Omental fat pad (tissue), 4 donors: ENCODE results near the gene RNGTT. TPM values are rescaled to one million over a fixed set of nuclear protein-coding genes. Genes with fewer than 3 reads are reported as not detected.

Experiments
- ATAC-seq: fragments of 150-250 bp; one replicate; pipeline ENCODE4 v1.9.1; 2016; ENCODE audit warnings: mild to moderate bottlenecking, moderate library complexity; ENCODE audit not compliant: low FRiP score
- DNase-seq: peaks from one replicate; pipeline ENCODE4 v3.0.0-alpha.2; 2019; ENCODE audit warnings: low spot score
- CTCF ChIP-seq, 3 donors: fragments of 450-650 bp; IDR thresholded peaks; one replicate each; pipeline ENCODE4 v1.5.1; 2016 to 2017; ENCODE audit warnings: antibody characterized with exemption in 3 of 3, mild to moderate bottlenecking in 3 of 3, moderate library complexity in 2 of 3
- total RNA-seq, 4 donors: library from RNA; depleted of rRNA; stranded (reverse); fragments of >200 nt; gene quantifications; one replicate each; pipeline ENCODE4 v1.1.0, GENCODE V29; 2016

The RNGTT gene
- total RNA-seq, 4 donors from 2014 or later, result 12.6 to 21.7 (median 17.7) TPM

- no peak for ATAC-seq
- no peak for DNase-seq
- TF ChIP-seq CTCF (IDR thresholded peaks at IDR 0.05), result no peak
Measured at GRCh38 chr6:89007209-89008000, 44.0 kb upstream of the RNGTT start.

GRCh38 chr6:89002523-89002922, 39.1 kb upstream of the RNGTT start:
- no peak for TF ChIP-seq CTCF (IDR thresholded peaks at IDR 0.05)
- ATAC-seq, result no peak
- no peak for DNase-seq

GRCh38 chr6:88997327-88997726, 33.9 kb upstream of the RNGTT start:
- ATAC-seq (no peak), DNase-seq (no peak)
- no peak for TF ChIP-seq CTCF (IDR thresholded peaks at IDR 0.05)

- DNase-seq (no peak), ATAC-seq (no peak)
- no peak for TF ChIP-seq CTCF (IDR thresholded peaks at IDR 0.05)
Measured at GRCh38 chr6:88992741-88993552, 29.5 kb upstream of the RNGTT start.

- TF ChIP-seq CTCF (IDR thresholded peaks at IDR 0.05), result no peak
- DNase-seq (no peak), ATAC-seq (peak; percentile 93)
Measured at GRCh38 chr6:88989215-88989614, 25.8 kb upstream of the RNGTT start.

- ATAC-seq, result no peak
- TF ChIP-seq CTCF (IDR thresholded peaks at IDR 0.05), result no peak
- DNase-seq, result no peak
Measured at GRCh38 chr6:88987922-88988321, 24.5 kb upstream of the RNGTT start.
